Measurements from ENCODE around the gene NKG7.

GRCh38 chr19:51351266-51351990 lies 21.0 kb downstream of the NKG7 start:
- TF ChIP-seq CTCF (IDR thresholded peaks at IDR 0.05) (no peak), POLR2A (IDR thresholded peaks at IDR 0.05) (no peak)

Data from thyroid gland (tissue), 4 donors.